ENCODE data around the gene TTC19. TPM values are rescaled to one million over a fixed set of nuclear protein-coding genes. Genes with fewer than 3 reads are reported as not detected.

Gene TTC19
- total and polyA plus RNA-seq, 2 of the 8 experiments (the other 6 are each of a cell fraction or from before 2014, with no cell fraction given) = 11.8 to 55.0 TPM

DNA sequence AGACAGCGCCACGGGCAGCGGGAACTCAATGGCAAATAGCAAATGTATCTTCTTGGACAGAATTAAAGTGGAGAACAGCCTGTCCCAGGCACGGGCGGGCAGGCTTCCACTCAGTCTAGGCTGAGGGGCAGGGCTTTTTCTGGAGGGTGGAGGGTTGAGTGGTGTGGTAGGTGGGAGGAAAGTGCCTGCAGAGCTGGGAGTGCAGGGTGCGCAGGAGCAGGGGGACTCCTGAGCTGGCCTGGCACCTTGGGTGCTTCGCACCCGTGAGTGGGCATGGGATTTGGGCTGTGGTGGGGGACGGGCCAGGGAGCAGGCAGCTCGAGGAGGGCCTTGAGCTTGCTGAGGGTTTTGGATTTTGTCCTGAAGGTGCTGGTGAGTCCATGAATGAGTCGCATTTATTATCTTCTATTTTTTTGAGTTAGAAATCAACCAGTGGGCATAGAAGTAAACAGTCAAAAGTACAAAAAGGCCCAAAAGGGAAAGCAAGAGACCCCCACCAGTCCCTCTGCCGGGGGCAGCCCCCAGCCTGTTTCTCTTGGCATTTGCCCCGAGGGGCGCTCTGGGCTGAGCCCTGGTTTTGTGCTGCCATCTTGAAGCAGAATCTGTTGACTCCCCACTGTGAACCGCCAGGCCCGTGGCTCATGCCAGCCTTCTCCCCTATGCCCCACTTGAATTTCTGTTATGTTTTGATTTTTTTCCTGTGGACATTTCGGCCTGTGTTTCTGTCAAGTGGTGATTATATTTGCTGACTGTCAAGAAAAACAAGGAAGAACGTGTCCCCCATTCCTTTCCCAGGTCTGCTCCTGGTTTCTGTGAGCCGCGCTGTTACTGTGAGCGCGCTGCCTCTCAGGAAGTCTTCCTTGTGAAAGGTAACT is 46.5 kb upstream of the TTC19 start:
- H3K9ac ChIP-seq (replicated peaks in 1 of 4; ENCODE audit: extremely low read depth in 1 of 4, low read depth in 3 of 4, low read length in 3 of 4) = no peak overlapping the region
- no peak for DNase-seq (ENCODE audit: low read depth in 1 of 2, low spot score in 2 of 2)
- H3K9me3 ChIP-seq (ENCODE audit: insufficient read depth in 2 of 2, low read depth in 1 of 2, low read length in 1 of 2) = no peaks in the 10 kb centered on the region
- no peak overlapping the region for H2BK5ac ChIP-seq (ENCODE audit: low read depth, low read length)
- no peak overlapping the region for H2BK12ac ChIP-seq (ENCODE audit: low read depth, low read length)
- H4K5ac ChIP-seq (ENCODE audit: insufficient read length, low read depth, low read length) = no peak overlapping the region
- 78% methylated on average over 22 of the region's 22 CpGs; no CpG with 5 or more reads in 1 of the 2 experiments for WGBS, 2 experiments (ENCODE audit: extremely low coverage in 1 of 2, insufficient coverage in 1 of 2, insufficient read length in 1 of 2, insufficient replicate concordance in 2 of 2, low coverage in 1 of 2, low lambda C conversion rate in 2 of 2, missing lambda C conversion rate in 1 of 2)
- H2BK120ac ChIP-seq (replicated peaks; ENCODE audit: low read depth, low read length) = no peak overlapping the region
- no peak overlapping the region for H2AK5ac ChIP-seq (ENCODE audit: low read depth, low read length)
- H3K56ac ChIP-seq (replicated peaks; ENCODE audit: insufficient read length, low read depth, low read length) = no peak overlapping the region
- no peak overlapping the region for H3K4me2 ChIP-seq (ENCODE audit: insufficient read depth in 1 of 2, low read depth in 2 of 2, low read length in 2 of 2)
- no peaks in the 10 kb centered on the region for H3K27me3 ChIP-seq (replicated peaks in 1 of 4; ENCODE audit: control insufficient read depth in 3 of 4, extremely low read depth in 1 of 4, insufficient read depth in 3 of 4, low read length in 3 of 4)
- no peak for FAIRE-seq
- CTCF ChIA-PET (ENCODE audit: partially characterized antibody) = interaction anchor here (1.0 to 2.0 kb wide), 4 partner anchors 14 to 47 kb away, joined by 3 to 7 read pairs (median 3); partner anchors contain the start of genes TTC19 and ZSWIM7
- no peaks in the 10 kb centered on the region; the same call in 1 of the 2 replicates for H3K79me1 ChIP-seq (ENCODE audit: low read depth, low read length)
- no peaks in the 10 kb centered on the region for H3K23me2 ChIP-seq (ENCODE audit: low read depth, low read length)
- no peak overlapping the region for H4K8ac ChIP-seq (ENCODE audit: extremely low read depth, insufficient read depth, low read length)
- no peak overlapping the region for H3K14ac ChIP-seq (ENCODE audit: insufficient read length)
- H3K79me2 ChIP-seq (ENCODE audit: control insufficient read depth in 1 of 2, insufficient read depth in 2 of 2, low read length in 2 of 2) = no peaks in the 10 kb centered on the region
- POLR2A ChIA-PET (ENCODE audit: partially characterized antibody) = interaction anchor here (0.6 to 1.9 kb wide), 4 partner anchors 12 to 51 kb away, joined by 4 to 6 read pairs (median 4); partner anchors contain the start of genes TTC19 and ZSWIM7
- no peak overlapping the region for H4K91ac ChIP-seq (replicated peaks; ENCODE audit: insufficient read length, low read length)
- no peak overlapping the region for H3K23ac ChIP-seq (ENCODE audit: insufficient read length)
- no peaks in the 10 kb centered on the region for H3K36me3 ChIP-seq (ENCODE audit: control insufficient read depth in 2 of 4, insufficient read depth in 4 of 4, low read length in 3 of 4)
- no peak overlapping the region for H3K27ac ChIP-seq (ENCODE audit: low read depth, low read length)
- H2AFZ ChIP-seq (ENCODE audit: low read length) = no peak overlapping the region
- no peak overlapping the region for H2BK20ac ChIP-seq (ENCODE audit: low read length)
- H3K18ac ChIP-seq (ENCODE audit: extremely low read depth, low read length) = no peak overlapping the region
- no peak overlapping the region for H3K4ac ChIP-seq (replicated peaks; ENCODE audit: insufficient read length, low read depth, low read length)
- H3K4me3 ChIP-seq (ENCODE audit: extremely low read depth in 1 of 4, insufficient read depth in 2 of 4, low read depth in 3 of 4, low read length in 4 of 4) = no peak overlapping the region
- H2BK15ac ChIP-seq (ENCODE audit: low read length) = no peak overlapping the region
- H3K4me1 ChIP-seq (replicated peaks in 1 of 4; ENCODE audit: control insufficient read depth in 3 of 4, insufficient read depth in 4 of 4, low read length in 3 of 4) = peaks cover 0 to 3% (median 0%) of the 10 kb centered on the region in 4 experiments; a peak in 2 of 7 replicates
- no peaks in the 10 kb centered on the region for H4K20me1 ChIP-seq (replicated peaks in 1 of 2; ENCODE audit: control insufficient read depth in 1 of 2, insufficient read depth in 2 of 2, low read length in 2 of 2)
- TF ChIP-seq GTF2F1 (IDR thresholded peaks at IDR 0.05; ENCODE audit: borderline replicate concordance, low read depth, low read length) (no peak), CTBP2 (IDR thresholded peaks at IDR 0.05; ENCODE audit: borderline replicate concordance, insufficient read depth, insufficient read length, low read length) (no peak), CHD2 (IDR thresholded peaks at IDR 0.05; ENCODE audit: low read length) (no peak), TAF1 (IDR thresholded peaks at IDR 0.05; ENCODE audit: low read depth, low read length) (no peak), BACH1 (IDR thresholded peaks at IDR 0.05; ENCODE audit: low read length) (no peak), EP300 (IDR thresholded peaks at IDR 0.05; ENCODE audit: borderline replicate concordance in 1 of 2, low read depth in 2 of 2, low read length in 2 of 2) (no peak), SIN3A (conservative IDR thresholded peaks at IDR 0.05 in 1 of 2, IDR thresholded peaks at IDR 0.05 in 1 of 2; ENCODE audit: low read depth in 1 of 2, low read length in 2 of 2) (no peak), SP2 (IDR thresholded peaks at IDR 0.05; ENCODE audit: low read length) (no peak), SP1 (IDR thresholded peaks at IDR 0.05; ENCODE audit: low read depth, low read length) (no peak)
- TF ChIP-seq, protein P1, sequence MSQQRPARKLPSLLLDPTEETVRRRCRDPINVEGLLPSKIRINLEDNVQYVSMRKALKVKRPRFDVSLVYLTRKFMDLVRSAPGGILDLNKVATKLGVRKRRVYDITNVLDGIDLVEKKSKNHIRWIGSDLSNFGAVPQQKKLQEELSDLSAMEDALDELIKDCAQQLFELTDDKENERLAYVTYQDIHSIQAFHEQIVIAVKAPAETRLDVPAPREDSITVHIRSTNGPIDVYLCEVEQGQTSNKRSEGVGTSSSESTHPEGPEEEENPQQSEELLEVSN (IDR thresholded peaks at IDR 0.05) = no peak

Measured in H1 (cell line).